Nephron progenitor cell (in vitro differentiated cells): ENCODE results near the gene ZNF560.

Experiments
- DNase-seq: peaks from one replicate; pipeline ENCODE4 v3.0.0; 2021
- H3K27ac Mint-ChIP-seq: 2 replicates; pipeline ENCODE4 v1.8.0; 2021; ENCODE audit warnings: mild to moderate bottlenecking, moderate library complexity, mixed read lengths
- H3K27me3 Mint-ChIP-seq: 2 replicates; pipeline ENCODE4 v1.8.0; 2021; ENCODE audit warnings: mild to moderate bottlenecking, low read depth, mixed read lengths; ENCODE audit not compliant: poor library complexity
- H3K36me3 Mint-ChIP-seq: 2 replicates; pipeline ENCODE4 v1.8.0; 2021; ENCODE audit warnings: low read depth, mixed read lengths
- H3K4me1 Mint-ChIP-seq: 2 replicates; pipeline ENCODE4 v1.8.0; 2021; ENCODE audit warnings: mixed read lengths
- H3K4me3 Mint-ChIP-seq: 2 replicates; pipeline ENCODE4 v1.8.0; 2021; ENCODE audit warnings: mild to moderate bottlenecking, moderate library complexity, mixed read lengths
- H3K9me3 Mint-ChIP-seq: 2 replicates; pipeline ENCODE4 v1.8.0; 2021; ENCODE audit warnings: mild to moderate bottlenecking, moderate library complexity, mixed read lengths
- TF ChIP-seq, protein P1 (sequence below): fragments of 200-600 bp; sonication (generic); IDR thresholded peaks from 2 replicates; pipeline ENCODE4 v1.5.0; 2021; ENCODE audit warnings: antibody characterized with exemption

ZNF560 gene

DNA sequence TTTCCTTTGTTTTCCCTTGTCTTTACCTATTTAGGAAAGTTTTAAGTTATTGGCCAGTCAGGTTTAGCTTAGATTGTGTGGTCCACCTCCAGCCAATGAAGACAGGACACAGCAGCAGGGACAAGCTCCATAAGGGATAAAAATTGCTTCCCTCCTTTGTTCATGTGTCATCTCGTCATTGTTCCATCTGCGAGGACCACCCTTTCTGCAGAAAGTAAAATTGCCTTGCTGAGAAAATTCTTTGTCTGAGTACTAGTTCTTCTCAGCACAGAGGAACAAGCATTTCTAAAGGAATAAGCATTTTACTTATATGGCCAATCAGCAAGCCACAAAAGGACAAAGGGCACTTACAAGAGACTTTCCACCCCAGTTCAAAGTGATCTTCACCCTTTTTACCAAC is 11.4 kb downstream of the ZNF560 start:
- Mint-ChIP-seq H3K36me3 (no peaks in the 10 kb centered on the region), H3K4me3 (no peak overlapping the region), H3K27me3 (no peaks in the 10 kb centered on the region), H3K27ac (no peak overlapping the region), H3K4me1 (no peaks in the 10 kb centered on the region), H3K9me3 (peaks cover 80% of the 10 kb centered on the region)
- DNase-seq, result no peak
- TF ChIP-seq, protein P1, sequence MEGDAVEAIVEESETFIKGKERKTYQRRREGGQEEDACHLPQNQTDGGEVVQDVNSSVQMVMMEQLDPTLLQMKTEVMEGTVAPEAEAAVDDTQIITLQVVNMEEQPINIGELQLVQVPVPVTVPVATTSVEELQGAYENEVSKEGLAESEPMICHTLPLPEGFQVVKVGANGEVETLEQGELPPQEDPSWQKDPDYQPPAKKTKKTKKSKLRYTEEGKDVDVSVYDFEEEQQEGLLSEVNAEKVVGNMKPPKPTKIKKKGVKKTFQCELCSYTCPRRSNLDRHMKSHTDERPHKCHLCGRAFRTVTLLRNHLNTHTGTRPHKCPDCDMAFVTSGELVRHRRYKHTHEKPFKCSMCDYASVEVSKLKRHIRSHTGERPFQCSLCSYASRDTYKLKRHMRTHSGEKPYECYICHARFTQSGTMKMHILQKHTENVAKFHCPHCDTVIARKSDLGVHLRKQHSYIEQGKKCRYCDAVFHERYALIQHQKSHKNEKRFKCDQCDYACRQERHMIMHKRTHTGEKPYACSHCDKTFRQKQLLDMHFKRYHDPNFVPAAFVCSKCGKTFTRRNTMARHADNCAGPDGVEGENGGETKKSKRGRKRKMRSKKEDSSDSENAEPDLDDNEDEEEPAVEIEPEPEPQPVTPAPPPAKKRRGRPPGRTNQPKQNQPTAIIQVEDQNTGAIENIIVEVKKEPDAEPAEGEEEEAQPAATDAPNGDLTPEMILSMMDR, result no peak

DNA sequence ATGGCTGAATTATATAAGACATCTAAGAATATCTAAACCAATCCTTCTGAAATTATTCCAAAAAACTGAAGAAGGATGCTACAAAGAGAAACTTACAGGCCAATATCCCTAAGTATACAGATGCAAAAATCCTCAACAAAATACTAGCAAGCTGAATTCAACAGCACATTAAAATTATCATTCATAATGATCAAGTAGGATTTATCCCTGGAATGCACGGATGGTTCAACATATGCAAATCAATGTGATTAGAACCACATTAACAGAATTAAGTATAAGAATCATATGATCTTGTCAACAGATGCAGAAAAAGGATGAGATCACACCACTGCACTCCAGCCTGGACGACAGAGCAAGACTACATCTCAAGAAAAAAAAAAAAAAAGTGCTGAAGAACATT is 13.3 kb downstream of the ZNF560 start:
- Mint-ChIP-seq H3K4me1 (no peaks in the 10 kb centered on the region), H3K27me3 (no peaks in the 10 kb centered on the region), H3K27ac (no peak overlapping the region), H3K36me3 (no peaks in the 10 kb centered on the region), H3K9me3 (peaks cover 79% of the 10 kb centered on the region), H3K4me3 (no peak overlapping the region)
- TF ChIP-seq, protein P1, result no peak
- DNase-seq, result no peak

DNA sequence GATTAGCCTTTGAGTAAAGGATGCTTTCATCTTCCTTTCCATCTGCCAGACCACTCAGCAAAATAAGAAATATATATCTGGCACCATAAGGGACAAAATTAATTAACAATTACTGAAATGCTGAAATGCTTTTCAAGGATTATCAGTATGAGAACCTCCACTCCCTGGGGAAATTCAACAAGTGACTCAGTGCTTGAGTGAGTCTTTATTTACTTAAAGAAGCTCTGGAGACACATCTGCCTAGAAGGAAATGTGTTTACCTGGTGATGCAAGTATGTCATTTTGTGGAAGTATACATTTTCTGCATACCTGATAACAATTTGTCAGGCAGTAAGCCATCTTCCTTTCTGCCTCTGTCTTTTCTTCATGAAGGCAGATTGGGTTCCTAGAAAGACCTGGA is 23.4 kb downstream of the ZNF560 start:
- no peaks in the 10 kb centered on the region for H3K27me3 Mint-ChIP-seq
- no peaks in the 10 kb centered on the region for H3K4me1 Mint-ChIP-seq
- DNase-seq, result no peak
- no peak overlapping the region for H3K4me3 Mint-ChIP-seq
- H3K27ac Mint-ChIP-seq, result no peak overlapping the region
- H3K36me3 Mint-ChIP-seq, result no peaks in the 10 kb centered on the region
- peaks cover 92% of the 10 kb centered on the region for H3K9me3 Mint-ChIP-seq
- TF ChIP-seq, protein P1, result no peak

DNA sequence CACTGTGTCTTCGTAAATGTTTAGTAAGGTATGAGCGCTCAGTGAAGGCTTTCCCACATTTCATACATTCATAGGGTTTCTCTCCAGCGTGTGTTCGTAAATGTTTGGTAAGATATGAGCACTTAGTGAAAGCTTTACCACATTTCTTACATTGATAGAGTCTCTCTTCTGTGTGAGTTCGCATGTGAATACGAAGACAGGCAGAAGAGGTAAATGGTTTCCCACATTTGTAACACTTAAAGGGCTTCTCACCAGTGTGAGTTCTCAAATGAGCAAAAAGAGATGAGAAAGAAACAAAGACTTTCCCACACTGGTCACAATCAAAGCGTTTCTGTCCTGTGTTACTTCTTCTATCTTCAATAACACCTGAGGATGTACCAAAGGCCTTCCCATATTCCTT is 31.3 kb downstream of the ZNF560 start:
- H3K27me3 Mint-ChIP-seq, result no peaks in the 10 kb centered on the region
- peaks cover 99% of the 10 kb centered on the region for H3K9me3 Mint-ChIP-seq
- H3K36me3 Mint-ChIP-seq, result peaks cover 8% of the 10 kb centered on the region
- H3K4me1 Mint-ChIP-seq, result no peaks in the 10 kb centered on the region
- H3K4me3 Mint-ChIP-seq, result no peak overlapping the region
- H3K27ac Mint-ChIP-seq, result no peak overlapping the region
- DNase-seq, result no peak
- TF ChIP-seq, protein P1, result no peak

DNA sequence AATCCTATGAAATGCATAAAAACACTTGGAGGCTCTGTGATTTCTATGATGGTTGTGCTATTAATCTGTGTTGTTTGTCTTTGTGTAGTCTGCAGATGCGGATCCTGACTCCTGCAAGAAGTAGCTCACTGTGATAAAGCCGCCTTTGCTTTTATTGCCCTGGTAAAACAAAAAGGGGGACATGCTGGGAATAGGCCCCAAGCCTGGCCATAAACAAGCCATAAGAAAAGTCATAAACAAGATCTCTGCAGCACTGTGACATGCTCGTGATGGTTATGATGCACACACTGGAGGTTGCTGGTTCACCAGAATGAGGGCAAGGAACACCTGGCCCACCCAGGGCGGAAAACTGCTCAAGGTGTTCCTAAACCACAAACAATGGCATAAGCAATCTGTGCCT is 36.5 kb downstream of the ZNF560 start:
- Mint-ChIP-seq H3K9me3 (peaks cover 100% of the 10 kb centered on the region), H3K36me3 (peaks cover 40% of the 10 kb centered on the region), H3K4me1 (no peaks in the 10 kb centered on the region), H3K27ac (no peak overlapping the region), H3K4me3 (no peak overlapping the region), H3K27me3 (peaks cover 3% of the 10 kb centered on the region)
- TF ChIP-seq, protein P1, result no peak
- DNase-seq, result no peak

DNA sequence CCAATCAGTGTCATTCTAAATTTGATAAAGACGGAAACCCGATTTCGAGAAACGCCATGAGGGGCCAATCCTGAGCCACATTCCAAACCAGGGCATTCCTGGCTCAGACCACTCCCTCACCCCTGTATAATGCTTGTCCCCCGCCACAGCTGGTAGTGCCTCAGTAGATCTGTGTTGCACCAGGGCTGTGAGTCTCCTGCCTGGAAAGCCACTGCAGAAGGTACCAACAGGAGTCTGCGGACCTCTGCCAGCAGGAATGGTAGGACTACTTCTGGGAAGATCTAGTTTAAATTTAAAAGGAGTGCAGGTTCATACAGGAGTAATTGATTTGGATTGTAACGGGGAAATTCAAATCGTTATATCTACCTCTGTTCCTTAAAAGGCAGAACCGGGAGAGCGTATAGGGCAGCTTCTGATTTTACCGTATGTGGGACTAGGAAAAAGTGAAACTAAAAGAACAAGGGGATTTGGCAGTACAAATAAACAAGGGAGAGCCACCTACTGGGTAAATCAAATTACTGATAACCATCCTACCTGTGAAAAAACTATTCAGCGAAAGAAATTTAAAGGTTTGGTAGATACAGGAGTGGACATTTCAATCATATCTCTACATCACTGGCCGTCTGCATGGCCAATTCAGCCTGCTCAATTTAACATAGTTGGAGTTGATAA is 42.3 kb downstream of the ZNF560 start:
- H3K9me3 Mint-ChIP-seq, result peaks cover 100% of the 10 kb centered on the region
- peaks cover 29% of the 10 kb centered on the region for H3K36me3 Mint-ChIP-seq

More for the DNA sequence above, 42.3 kb downstream of the ZNF560 start:
- no peak for DNase-seq
- Mint-ChIP-seq H3K27me3 (no peaks in the 10 kb centered on the region), H3K27ac (no peak overlapping the region), H3K4me3 (no peak overlapping the region), H3K4me1 (no peaks in the 10 kb centered on the region)
- TF ChIP-seq, protein P1, result no peak
